GM12864 (cell line): ENCODE data around the gene SHISAL1.

Experiments used
- DNase-seq: peaks from one replicate; pipeline ENCODE4 v3.0.0-alpha.2; 2011; ENCODE audit warnings: low read depth
- H3K4me3 ChIP-seq: 2 replicates; pipeline ENCODE4 v1.5.1; 2011; ENCODE audit warnings: mild to moderate bottlenecking, low read depth, low read length, control low read depth
- TF ChIP-seq, protein P1 (sequence below): IDR thresholded peaks from 2 replicates; pipeline ENCODE4 v1.5.1; 2011; ENCODE audit warnings: low read depth, mild to moderate bottlenecking, moderate library complexity, low read length, control low read depth, inconsistent platforms; ENCODE audit errors: missing control alignments

Gene SHISAL1

GRCh38 chr22:44256085-44256484 is 56.7 kb downstream of the SHISAL1 start:
- TF ChIP-seq, protein P1, sequence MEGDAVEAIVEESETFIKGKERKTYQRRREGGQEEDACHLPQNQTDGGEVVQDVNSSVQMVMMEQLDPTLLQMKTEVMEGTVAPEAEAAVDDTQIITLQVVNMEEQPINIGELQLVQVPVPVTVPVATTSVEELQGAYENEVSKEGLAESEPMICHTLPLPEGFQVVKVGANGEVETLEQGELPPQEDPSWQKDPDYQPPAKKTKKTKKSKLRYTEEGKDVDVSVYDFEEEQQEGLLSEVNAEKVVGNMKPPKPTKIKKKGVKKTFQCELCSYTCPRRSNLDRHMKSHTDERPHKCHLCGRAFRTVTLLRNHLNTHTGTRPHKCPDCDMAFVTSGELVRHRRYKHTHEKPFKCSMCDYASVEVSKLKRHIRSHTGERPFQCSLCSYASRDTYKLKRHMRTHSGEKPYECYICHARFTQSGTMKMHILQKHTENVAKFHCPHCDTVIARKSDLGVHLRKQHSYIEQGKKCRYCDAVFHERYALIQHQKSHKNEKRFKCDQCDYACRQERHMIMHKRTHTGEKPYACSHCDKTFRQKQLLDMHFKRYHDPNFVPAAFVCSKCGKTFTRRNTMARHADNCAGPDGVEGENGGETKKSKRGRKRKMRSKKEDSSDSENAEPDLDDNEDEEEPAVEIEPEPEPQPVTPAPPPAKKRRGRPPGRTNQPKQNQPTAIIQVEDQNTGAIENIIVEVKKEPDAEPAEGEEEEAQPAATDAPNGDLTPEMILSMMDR, result no peak
- no peak for DNase-seq
- H3K4me3 ChIP-seq, result no peak overlapping the region

GRCh38 chr22:44254811-44255210 is 57.9 kb downstream of the SHISAL1 start:
- no peak overlapping the region for H3K4me3 ChIP-seq
- TF ChIP-seq, protein P1, result no peak
- DNase-seq, result no peak

DNA sequence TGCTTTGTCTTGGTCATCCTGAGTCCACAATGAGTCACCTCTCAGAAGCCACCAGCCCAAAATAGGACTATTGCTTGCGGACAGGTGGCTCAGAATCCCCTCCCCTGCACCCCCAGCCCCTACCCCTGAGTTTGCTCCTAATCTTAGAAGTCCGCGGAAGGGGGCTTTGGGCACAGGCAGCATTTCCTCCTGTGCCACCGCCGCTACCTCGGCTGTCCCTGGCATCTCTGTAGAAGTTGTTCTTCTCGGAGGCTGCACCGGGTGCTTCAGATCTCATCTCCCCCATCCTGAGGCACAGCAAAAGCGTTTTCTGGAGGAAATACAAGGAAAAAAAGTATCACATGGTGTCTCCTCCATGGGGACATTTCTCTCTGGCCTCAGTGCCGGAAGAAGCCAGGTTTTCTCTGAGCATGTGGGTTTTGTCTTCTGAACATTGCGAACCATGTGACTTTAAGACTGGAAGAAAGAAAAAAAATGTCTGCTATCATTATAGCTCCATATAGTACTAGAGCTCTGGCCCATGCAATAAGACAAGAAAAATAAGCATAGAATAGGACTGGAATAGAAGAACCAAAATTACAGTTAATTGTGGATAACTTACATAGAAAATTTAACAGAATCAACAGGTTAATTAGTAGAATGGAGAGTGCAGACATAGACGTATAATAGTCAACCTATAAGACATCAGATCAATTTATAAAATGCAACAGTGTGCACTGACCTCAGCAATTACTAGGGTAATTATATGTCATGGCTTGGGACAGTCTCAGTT is 63.2 kb downstream of the SHISAL1 start:
- TF ChIP-seq, protein P1, result no peak
- no peak overlapping the region for H3K4me3 ChIP-seq
- no peak for DNase-seq

GRCh38 chr22:44248926-44249325 is 63.8 kb downstream of the SHISAL1 start:
- no peak overlapping the region for H3K4me3 ChIP-seq
- TF ChIP-seq, protein P1, result no peak
- no peak for DNase-seq

GRCh38 chr22:44247923-44248892 is 64.5 kb downstream of the SHISAL1 start:
- H3K4me3 ChIP-seq, result no peak overlapping the region
- TF ChIP-seq, protein P1, result no peak
- DNase-seq, result no peak

DNA sequence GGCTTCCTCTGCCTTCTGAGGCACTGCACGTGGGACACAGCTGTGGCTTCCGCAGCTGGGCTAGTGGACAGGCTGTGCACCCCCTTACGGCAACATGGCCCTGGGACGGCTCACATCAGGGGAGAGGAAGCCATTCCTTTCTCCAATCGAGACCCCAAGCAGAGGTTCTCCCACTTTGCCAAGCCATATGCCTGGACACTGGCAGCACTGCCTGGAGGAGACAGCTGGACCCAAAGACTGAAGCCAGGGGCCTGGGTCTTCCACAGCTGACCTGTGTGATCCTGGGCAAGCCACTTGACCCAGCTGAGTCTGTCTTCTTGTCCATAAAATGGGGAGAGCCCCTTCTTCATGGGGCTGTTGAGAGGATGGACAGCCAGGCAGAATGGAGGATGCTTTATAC is 65.4 kb downstream of the SHISAL1 start:
- no peak for DNase-seq
- H3K4me3 ChIP-seq, result no peak overlapping the region
- TF ChIP-seq, protein P1, result no peak
